Activated naive CD8-positive, alpha-beta T cell treated with anti-CD3 and anti-CD28 coated beads, Interleukin-2, amount 50 U/mL, for 16 hours (primary cell): Measurements from ENCODE around the gene NAGLU.
A peak's percentile ranks its signal among the peaks of the same experiment; 100 is the strongest.
"Not testable (repeated sequence)": the region's sequence is repeated elsewhere in the genome, so short reads cannot be mapped to it uniquely, and the experiment has no call there.

ENCODE experiments used
- DNase-seq: peaks from one replicate; pipeline ENCODE4 v3.0.0-alpha.2; 2020; ENCODE audit warnings: low read depth, low spot score

The NAGLU gene

DNA sequence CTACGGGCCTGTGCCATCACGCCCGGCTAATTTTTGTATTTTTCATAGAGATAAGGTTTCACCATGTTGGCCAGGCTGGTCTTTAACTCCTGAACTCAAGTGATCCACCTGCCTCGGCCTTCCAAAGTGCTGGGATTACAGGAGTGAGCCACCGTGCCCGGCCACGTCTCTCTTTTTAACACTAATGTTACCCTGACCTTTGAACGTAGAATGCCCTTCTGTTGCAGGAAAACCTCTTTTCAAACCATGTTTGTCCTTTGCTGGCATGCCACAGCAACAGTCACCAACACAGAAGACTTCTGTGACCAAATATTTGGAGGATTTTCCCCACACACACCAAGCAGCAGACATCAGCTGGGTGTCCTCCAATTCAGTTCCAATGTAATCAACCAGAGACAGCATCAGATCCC is 8.8 kb downstream of the NAGLU start:
- no peak for DNase-seq

DNA sequence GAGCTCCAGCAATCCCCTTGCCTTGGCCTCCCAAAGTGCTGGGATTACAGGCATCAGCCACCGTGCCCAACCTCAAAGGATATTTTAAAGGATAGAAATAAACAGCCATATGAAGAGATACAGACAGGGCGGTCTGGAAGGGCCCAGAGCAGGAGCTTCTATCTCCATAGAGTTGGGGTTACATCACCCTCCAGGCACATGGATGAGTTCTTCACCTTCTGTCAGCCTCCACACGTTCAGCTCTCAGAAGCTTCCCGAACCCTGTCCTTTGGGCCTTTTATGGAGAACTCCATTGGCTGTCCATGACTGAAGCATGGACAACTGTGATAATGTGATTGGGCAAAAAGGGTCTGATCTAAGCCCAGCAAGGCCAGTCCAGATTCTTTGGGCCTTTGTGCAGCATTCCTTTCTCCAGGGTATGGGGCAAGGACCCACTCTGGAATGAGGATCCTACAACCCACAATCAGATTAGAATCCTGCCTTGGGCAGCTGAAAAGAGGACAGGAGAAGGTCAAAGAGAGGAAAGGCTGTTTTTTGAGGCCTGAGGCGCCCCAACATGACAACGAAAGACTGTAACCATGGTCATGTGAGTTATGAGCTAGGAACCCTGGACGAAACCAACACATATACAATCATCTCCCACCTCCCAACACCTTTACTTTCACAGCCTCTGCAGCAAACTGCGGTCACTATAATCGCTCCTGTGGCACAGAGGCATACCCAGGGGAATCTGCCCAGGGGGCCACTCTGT is 9.9 kb downstream of the NAGLU start:
- DNase-seq, result not testable (repeated sequence)

GRCh38 chr17:42547001-42547461 is 11.0 kb downstream of the NAGLU start:
- no peak for DNase-seq

- DNase-seq, result no peak
Measured at GRCh38 chr17:42547698-42548069, 11.6 kb downstream of the NAGLU start.

- DNase-seq, result peak; percentile 64
Measured at GRCh38 chr17:42548070-42548837, 12.2 kb downstream of the NAGLU start.

DNA sequence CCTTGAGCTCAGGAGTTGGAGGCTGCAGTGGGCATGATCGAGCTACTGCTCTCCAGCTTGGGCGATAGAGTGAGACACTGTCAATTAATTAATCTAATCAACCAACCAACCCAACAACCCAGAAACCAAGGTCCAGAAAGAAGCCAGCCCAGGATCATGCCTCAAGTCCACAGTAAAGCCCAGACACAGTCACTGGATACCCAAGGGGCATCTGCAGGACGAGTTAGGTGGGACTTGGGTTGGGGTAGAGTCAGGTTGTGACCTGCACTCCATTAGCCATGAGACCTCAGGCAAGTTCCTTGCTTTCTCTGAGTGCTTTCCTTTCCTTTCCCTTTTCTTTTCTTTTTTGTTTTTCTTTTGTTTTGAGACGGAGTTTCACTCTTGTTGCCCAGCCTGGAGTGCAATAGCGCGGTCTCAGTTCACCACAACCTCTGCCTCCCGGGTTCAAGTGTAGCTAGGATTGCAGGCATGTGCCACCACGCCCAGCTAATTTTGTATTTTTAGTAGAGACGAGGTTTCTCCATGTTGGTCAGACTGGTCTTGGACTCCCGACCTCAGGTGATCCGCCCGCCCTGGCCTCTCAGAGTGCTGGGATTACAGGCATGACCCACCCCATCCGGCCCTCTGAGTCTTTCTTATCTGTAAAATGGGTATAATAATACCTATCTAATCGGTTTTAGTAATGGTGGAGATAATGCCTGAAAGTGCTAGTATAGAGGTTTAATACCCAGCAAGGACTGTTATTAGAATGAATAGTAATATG is 13.1 kb downstream of the NAGLU start:
- DNase-seq, result no peak

DNA sequence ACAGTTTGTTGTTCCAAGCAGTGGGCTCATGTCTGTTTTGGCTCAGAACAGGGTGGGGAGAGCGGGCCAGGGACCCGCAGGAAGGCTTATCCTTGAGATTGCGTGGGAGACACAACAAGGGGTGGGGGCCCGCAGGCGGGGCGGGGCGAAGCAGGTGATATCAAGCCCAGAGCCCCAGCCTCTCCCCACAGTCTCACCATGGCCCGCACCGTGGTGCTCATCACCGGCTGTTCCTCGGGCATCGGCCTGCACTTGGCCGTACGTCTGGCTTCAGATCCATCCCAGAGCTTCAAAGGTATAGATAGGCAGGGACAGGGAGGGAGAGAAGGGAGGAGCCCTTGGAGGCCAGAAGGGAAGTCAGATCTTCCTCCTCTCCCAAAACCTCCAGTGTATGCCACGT is 16.7 kb downstream of the NAGLU start, which contains the start of gene HSD17B1:
Gene HSD17B1 (plus strand): TSS at position 188 of the 400 bp plus-strand sequence. CDS start 11 bp downstream, at position 199.
- DNase-seq, result not testable (repeated sequence)

DNA sequence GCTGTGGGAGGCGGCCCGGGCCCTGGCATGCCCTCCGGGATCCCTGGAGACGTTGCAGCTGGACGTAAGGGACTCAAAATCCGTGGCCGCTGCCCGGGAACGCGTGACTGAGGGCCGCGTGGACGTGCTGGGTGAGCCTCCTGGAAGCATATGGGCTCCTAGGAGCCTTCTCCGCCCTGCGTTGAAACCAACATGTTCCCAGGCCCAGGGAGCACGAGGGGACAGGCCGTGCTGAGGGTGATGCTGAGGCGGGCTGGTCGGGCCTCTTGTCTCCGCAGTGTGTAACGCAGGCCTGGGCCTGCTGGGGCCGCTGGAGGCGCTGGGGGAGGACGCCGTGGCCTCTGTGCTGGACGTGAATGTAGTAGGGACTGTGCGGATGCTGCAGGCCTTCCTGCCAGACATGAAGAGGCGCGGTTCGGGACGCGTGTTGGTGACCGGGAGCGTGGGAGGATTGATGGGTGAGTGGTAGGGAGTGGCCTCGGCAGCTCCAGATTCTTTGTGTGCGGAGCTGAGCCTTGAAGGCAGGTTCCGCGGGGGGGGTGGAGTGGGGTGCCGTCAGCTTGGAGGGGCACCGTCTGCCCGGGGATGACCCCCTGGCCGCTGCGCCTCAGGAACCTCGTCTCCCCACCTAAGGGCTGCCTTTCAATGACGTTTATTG is 17.2 kb downstream of the NAGLU start:
- DNase-seq, result no peak

DNA sequence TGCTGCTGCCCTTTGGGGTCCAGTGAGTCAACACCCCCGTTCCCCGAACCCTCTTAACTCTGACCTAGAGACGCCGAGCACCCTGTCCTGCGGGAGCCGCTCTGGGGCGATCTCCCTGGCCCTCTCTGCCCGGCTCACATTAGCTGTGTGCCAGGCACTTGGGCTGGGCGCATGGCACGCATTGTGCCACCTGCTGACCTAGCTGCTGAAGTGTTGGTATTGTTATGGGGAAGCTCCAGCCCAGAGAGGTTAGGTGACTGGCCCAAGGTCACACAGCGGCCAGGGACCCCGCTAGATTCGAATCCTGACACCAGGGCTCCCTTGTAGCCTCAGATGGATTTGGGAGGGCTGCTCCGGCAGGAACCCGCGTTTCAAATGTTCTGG is 17.8 kb downstream of the NAGLU start:
- no peak for DNase-seq

DNA sequence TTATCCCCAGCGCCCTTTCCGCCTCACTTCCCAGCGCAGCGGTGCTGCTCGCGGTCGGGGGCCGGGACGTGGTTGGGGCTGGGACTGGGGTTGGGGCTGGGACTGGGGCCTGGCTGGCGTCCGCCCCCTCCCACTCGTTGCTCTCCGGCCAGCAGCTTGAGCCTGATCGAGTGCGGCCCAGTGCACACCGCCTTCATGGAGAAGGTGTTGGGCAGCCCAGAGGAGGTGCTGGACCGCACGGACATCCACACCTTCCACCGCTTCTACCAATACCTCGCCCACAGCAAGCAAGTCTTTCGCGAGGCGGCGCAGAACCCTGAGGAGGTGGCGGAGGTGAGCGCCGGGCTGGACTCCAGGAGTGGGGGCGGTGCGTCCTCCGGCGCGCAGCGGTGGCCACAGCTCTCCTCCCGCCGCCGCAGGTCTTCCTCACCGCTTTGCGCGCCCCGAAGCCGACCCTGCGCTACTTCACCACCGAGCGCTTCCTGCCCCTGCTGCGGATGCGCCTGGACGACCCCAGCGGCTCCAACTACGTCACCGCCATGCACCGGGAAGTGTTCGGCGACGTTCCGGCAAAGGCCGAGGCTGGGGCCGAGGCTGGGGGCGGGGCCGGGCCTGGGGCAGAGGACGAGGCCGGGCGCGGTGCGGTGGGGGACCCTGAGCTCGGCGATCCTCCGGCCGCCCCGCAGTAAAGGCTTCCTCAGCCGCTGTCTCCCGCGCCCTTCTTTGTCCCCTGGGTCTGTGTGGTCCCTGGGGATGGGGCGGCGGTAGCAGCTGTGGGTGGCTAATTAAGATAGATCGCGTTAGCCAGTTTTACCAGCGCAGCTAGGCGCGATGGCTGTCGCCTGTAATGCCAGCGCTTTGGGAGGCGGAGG is 18.4 kb downstream of the NAGLU start:
- peak; percentile 48 for DNase-seq

GRCh38 chr17:42555122-42555622 is 19.1 kb downstream of the NAGLU start:
- no peak for DNase-seq

DNA sequence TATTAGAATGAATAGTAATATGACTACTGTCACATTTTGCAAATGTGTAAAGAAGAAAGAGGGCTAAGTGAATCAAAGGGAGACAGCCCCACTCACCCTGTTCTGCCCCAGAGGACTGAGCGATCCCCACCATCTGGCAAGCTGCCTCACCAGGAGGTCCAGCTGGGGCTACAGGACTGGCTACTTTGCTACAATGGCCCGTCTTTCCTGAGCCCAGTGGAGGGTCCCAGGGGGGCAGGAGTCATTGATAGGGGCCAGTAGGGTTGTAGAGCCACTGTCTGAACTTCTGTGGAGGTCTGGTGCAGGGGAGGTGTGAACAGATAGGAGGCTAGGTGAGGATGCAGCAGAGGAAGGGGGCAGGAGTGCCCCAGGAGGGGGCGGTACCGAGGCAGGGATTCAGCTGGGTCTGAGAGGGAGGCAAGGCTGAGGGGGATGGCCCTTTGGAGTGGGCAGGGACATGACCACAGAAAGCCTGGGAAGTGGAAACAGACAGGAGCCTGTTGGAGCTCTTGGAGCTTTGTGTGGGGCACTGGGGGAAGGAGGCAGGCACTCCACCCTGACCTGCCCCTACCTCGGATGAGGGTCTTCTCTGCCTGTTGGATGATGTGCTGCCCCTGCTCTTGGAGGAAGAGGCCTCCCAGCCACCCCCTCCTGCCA is 20.0 kb downstream of the NAGLU start:
- DNase-seq, result not testable (repeated sequence)

DNA sequence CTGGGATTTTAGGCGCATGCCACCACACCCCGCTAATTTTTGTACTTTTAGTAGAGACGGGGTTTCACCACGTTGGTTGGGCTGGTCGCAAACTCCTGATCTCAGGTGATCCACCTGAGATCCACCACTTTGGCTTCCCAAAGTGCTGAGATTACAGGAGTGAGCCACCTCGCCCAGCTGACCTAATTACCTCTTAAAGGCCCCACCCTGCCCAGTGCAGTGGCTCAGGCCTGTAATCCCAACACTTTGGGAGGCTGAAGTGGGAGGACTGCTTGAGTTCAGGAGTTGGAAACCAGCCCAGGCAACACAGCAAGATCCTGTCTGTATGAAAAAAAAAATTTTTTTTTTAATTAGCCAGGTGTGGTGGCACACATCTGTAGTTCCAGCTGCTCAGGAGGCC is 23.0 kb downstream of the NAGLU start:
- DNase-seq, result no peak

DNA sequence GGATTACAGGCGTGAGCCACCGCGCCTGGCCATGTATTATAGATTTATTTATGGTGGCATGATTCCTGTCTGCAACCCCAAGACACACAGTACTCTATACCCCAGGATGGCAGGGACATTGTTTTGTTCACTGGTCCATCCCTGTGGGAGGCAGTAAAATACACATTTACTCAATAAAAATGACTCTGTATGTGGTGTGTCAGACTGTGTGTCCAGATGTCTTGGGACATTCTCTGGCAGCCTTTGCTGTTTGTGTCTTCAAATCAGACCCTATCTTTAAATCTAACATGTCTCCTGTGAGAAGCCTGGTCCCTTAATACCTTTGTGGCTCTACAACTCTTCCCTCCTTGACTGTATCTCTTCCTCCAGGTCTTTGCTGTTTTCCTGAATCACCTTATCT is 24.2 kb downstream of the NAGLU start:
- no peak for DNase-seq

GRCh38 chr17:42561897-42562387 is 25.9 kb downstream of the NAGLU start, which contains the start of gene COASY:
Gene COASY, plus strand, starts transcription at chr17:42562148. Its CDS starts 475 bp downstream, at chr17:42562623.
- DNase-seq, result peak; percentile 74

DNA sequence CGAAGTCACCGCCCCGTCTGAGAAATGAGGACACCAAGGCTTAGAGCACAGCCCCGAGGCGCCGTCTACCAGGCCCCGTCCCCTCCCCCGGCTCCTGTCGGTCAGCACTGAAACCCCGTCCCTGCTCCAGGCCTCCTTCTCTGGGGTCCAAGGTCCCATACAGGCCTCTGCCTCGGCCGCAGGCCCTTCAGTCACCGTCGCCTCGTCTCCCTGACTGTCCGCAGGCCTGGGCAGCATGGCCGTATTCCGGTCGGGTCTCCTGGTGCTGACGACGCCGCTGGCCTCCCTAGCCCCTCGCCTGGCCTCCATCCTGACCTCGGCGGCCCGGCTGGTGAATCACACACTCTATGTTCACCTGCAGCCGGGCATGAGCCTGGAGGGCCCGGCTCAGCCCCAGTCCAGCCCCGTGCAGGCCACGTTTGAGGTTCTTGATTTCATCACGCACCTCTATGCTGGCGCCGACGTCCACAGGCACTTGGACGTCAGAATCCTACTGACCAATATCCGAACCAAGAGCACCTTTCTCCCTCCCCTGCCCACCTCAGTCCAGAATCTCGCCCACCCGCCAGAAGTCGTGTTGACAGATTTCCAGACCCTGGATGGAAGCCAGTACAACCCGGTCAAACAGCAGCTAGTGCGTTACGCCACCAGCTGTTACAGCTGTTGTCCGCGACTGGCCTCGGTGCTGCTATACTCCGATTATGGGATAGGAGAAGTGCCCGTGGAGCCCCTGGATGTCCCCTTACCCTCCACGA is 26.5 kb downstream of the NAGLU start:
- DNase-seq, result no peak

DNA sequence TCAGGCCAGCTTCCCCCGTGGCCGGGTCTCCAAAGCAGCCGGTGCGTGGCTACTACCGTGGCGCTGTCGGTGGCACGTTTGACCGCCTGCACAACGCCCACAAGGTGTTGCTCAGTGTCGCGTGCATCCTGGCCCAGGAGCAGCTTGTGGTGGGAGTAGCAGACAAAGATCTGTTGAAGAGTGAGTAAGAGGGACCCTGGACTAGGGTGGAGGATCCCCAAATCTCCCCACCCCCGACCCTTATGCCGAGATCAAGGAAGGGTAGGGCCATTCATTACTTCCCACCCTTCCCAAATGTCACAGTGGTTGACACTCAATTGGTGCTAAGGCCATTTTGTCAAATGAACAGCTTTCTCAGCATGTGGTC is 27.1 kb downstream of the NAGLU start:
- DNase-seq, result no peak

GRCh38 chr17:42563543-42563942 is 27.5 kb downstream of the NAGLU start:
- DNase-seq, result no peak

GRCh38 chr17:42563950-42564349 is 27.9 kb downstream of the NAGLU start:
- DNase-seq, result no peak
